CD14-positive monocyte (primary cell): ENCODE measurements around the gene EIF4EBP3. TPM values are rescaled to one million over a fixed set of nuclear protein-coding genes. Genes with fewer than 3 reads are reported as not detected.
A peak's percentile ranks its signal among the peaks of the same experiment; 100 is the strongest.

Source experiments
- DNase-seq, 3 donors: peaks; one replicate each; pipeline ENCODE4 v3.0.0-alpha.2; 2011 to 2022
- H2AFZ ChIP-seq: 2 replicates; pipeline ENCODE4 v1.6.0; 2012; ENCODE audit warnings: mild to moderate bottlenecking, low read depth, low read length, inconsistent platforms; ENCODE audit not compliant: insufficient read depth, poor library complexity, severe bottlenecking
- H3K27ac ChIP-seq, 2 donors: 1 replicate in 1 of 2; 2 replicates in 1 of 2; pipeline ENCODE4 v1.5.1; 2012 to 2013; ENCODE audit warnings: low read length in 2 of 2, control low read depth in 1 of 2, inconsistent platforms in 1 of 2, low read depth in 1 of 2, mild to moderate bottlenecking in 1 of 2
- H3K27me3 ChIP-seq, 2 donors: one replicate each; pipeline versions ENCODE4 v1.6.0 to v1.6.1; 2011 to 2013; ENCODE audit warnings: low read length in 2 of 2; ENCODE audit not compliant: control insufficient read depth in 2 of 2, insufficient read depth in 2 of 2
- H3K36me3 ChIP-seq, 2 donors: replicated peaks in 1 of 2; 1 replicate in 1 of 2; 2 replicates in 1 of 2; pipeline versions ENCODE4 v1.5.1 to v1.6.1; 2012 to 2013; ENCODE audit warnings: low read length in 2 of 2, control low read depth in 1 of 2, inconsistent platforms in 1 of 2, mild to moderate bottlenecking in 1 of 2; ENCODE audit not compliant: insufficient read depth in 2 of 2, control insufficient read depth in 1 of 2
- H3K4me1 ChIP-seq, 2 donors: 1 replicate in 1 of 2; 2 replicates in 1 of 2; pipeline versions ENCODE4 v1.5.1 to v1.6.1; 2012 to 2013; ENCODE audit warnings: low read length in 2 of 2, control low read depth in 1 of 2, inconsistent platforms in 1 of 2, mild to moderate bottlenecking in 1 of 2, moderate library complexity in 1 of 2; ENCODE audit not compliant: insufficient read depth in 2 of 2, control insufficient read depth in 1 of 2
- H3K4me2 ChIP-seq: replicated peaks from 2 replicates; pipeline ENCODE3; 2012; ENCODE audit warnings: low read length, moderate library complexity, mild to moderate bottlenecking; ENCODE audit not compliant: poor library complexity, severe bottlenecking; ENCODE audit errors: extremely low read depth
- H3K4me3 ChIP-seq, 3 experiments: fragments of 200-600 bp in 1 of 3; sonication (generic) in 1 of 3; replicated peaks in 1 of 3; 1 replicate in 2 of 3; 2 replicates in 1 of 3; pipeline ENCODE4 v1.5.1; 2011 to 2013; ENCODE audit warnings: low read length in 3 of 3, mild to moderate bottlenecking in 3 of 3, control low read depth in 2 of 3, low read depth in 2 of 3, inconsistent platforms in 1 of 3, moderate library complexity in 1 of 3
- H3K79me2 ChIP-seq: 2 replicates; pipeline ENCODE4 v1.6.0; 2012; ENCODE audit warnings: mild to moderate bottlenecking, control low read depth, inconsistent platforms, low read length, moderate library complexity; ENCODE audit not compliant: insufficient read depth
- H3K9ac ChIP-seq: 2 replicates; pipeline ENCODE4 v1.6.0; 2017; ENCODE audit warnings: low read length, mild to moderate bottlenecking; ENCODE audit not compliant: insufficient read depth, poor library complexity, severe bottlenecking
- H3K9me3 ChIP-seq, 2 donors: replicated peaks in 1 of 2; 1 replicate in 1 of 2; 2 replicates in 1 of 2; pipeline versions ENCODE4 v1.5.1 to v1.6.1; 2012 to 2013; ENCODE audit warnings: low read length in 2 of 2, control low read depth in 1 of 2; ENCODE audit not compliant: control insufficient read depth in 1 of 2, insufficient read depth in 1 of 2
- H4K20me1 ChIP-seq: 2 replicates; pipeline ENCODE4 v1.6.0; 2012; ENCODE audit warnings: mild to moderate bottlenecking, low read length, control low read depth, moderate library complexity; ENCODE audit not compliant: insufficient read depth
- H3K27ac Mint-ChIP-seq, 7 donors: one replicate each; pipeline ENCODE4 v1.8.0; 2020; ENCODE audit warnings: mild to moderate bottlenecking in 7 of 7, mixed read lengths in 7 of 7, moderate library complexity in 6 of 7, inconsistent platforms in 2 of 7
- H3K27me3 Mint-ChIP-seq, 3 donors: one replicate each; pipeline ENCODE4 v1.8.0; 2021 to 2022; ENCODE audit warnings: low read depth in 3 of 3, mild to moderate bottlenecking in 3 of 3, mixed read lengths in 3 of 3, moderate library complexity in 3 of 3, inconsistent platforms in 1 of 3
- H3K36me3 Mint-ChIP-seq, 2 donors: one replicate each; pipeline ENCODE4 v1.8.0; 2020; ENCODE audit warnings: mixed read lengths in 2 of 2, inconsistent platforms in 1 of 2, mild to moderate bottlenecking in 1 of 2
- H3K4me1 Mint-ChIP-seq: one replicate; pipeline ENCODE4 v1.8.0; 2020; ENCODE audit warnings: mild to moderate bottlenecking, mixed read lengths
- H3K4me3 Mint-ChIP-seq, 2 donors: one replicate each; pipeline ENCODE4 v1.8.0; 2020; ENCODE audit warnings: mild to moderate bottlenecking in 2 of 2, mixed read lengths in 2 of 2, moderate library complexity in 1 of 2
- H3K9me3 Mint-ChIP-seq, 7 donors: one replicate each; pipeline ENCODE4 v1.8.0; 2020 to 2022; ENCODE audit warnings: mixed read lengths in 7 of 7, mild to moderate bottlenecking in 6 of 7, moderate library complexity in 6 of 7, inconsistent platforms in 2 of 7
- CTCF ChIP-seq: fragments of 200-600 bp; IDR thresholded peaks from one replicate; pipeline ENCODE4 v1.8.0; 2022; ENCODE audit warnings: antibody characterized with exemption, mild to moderate bottlenecking
- WGBS: methylation state at CpG from one replicate; pipeline ENCODE4 v1.1.5; 2013; ENCODE audit warnings: missing lambda C conversion rate; ENCODE audit not compliant: insufficient coverage; 5-methylcytosine and 5-hydroxymethylcytosine counted together
- intact Hi-C, 2 donors: fragments of 100-400 bp; cut with micrococcal nuclease; formaldehyde crosslinking; loops; one replicate each; pipeline versions ENCODE4 v1.15.0 to v1.15.1; 2023
- polyA plus RNA-seq, 3 donors: library from polyadenylated mRNA; depleted of rRNA in 1 of 3; unstranded in 2 of 3; stranded (reverse) in 1 of 3; fragments of 300-500 nt in 2 of 3; fragments of >200 nt in 1 of 3; fragmentation: Illumina TruSeq in 2 of 3; gene quantifications; 1 replicate in 2 of 3; 2 replicates in 1 of 3; pipeline ENCODE4 v1.2.3, GENCODE V29; 2012 to 2021

EIF4EBP3 gene
- polyA plus RNA-seq, 3 donors = 22.8 to 46.0 (median 41.9) TPM

GRCh38 chr5:140570058-140570457 is 22.6 kb downstream of the EIF4EBP3 start:
- Mint-ChIP-seq H3K36me3 (peaks cover 47 to 75% of the 10 kb centered on the region in 2 donors), H3K4me3 (no peak overlapping the region), H3K27ac (peak overlapping the region; percentile 73 to 98 (median 97)), H3K4me1 (peaks cover 55% of the 10 kb centered on the region), H3K27me3 (peaks cover 2% of the 10 kb centered on the region in 3 donors), H3K9me3 (peaks cover 0 to 2% (median 0%) of the 10 kb centered on the region in 7 donors)
- peaks cover 22 to 57% of the 10 kb centered on the region in 2 donors for H3K36me3 ChIP-seq
- no peaks in the 10 kb centered on the region for H3K27me3 ChIP-seq
- peak overlapping the region in 1 of 3 experiments; percentile 41 for H3K4me3 ChIP-seq
- WGBS = 90% methylated on average over 4 of the region's 4 CpGs
- peaks cover 33 to 64% of the 10 kb centered on the region in 2 donors for H3K4me1 ChIP-seq
- no peaks in the 10 kb centered on the region for H3K9me3 ChIP-seq
- H3K27ac ChIP-seq = peak overlapping the region; percentile 45 to 83
- no peaks in the 10 kb centered on the region for H4K20me1 ChIP-seq
- no peak overlapping the region for H2AFZ ChIP-seq
- H3K9ac ChIP-seq = no peak overlapping the region
- peaks cover 28% of the 10 kb centered on the region for H3K79me2 ChIP-seq
- intact Hi-C loops = no loop called here
- TF ChIP-seq CTCF = no peak
- H3K4me2 ChIP-seq = peak overlapping the region; percentile 49
- no peak for DNase-seq

GRCh38 chr5:140570488-140570887 is 23.0 kb downstream of the EIF4EBP3 start:
- H3K4me2 ChIP-seq = no peak overlapping the region
- H2AFZ ChIP-seq = no peak overlapping the region
- intact Hi-C loops = no loop called here
- Mint-ChIP-seq H3K4me1 (peaks cover 55% of the 10 kb centered on the region), H3K4me3 (no peak overlapping the region), H3K27ac (peak overlapping the region in 4 of 7 donors; percentile 94 to 98 (median 98)), H3K9me3 (peaks cover 0 to 2% (median 0%) of the 10 kb centered on the region in 7 donors), H3K36me3 (peaks cover 51 to 79% of the 10 kb centered on the region in 2 donors), H3K27me3 (peaks cover 2% of the 10 kb centered on the region in 3 donors)
- H3K79me2 ChIP-seq = peaks cover 24% of the 10 kb centered on the region
- H3K9ac ChIP-seq = no peak overlapping the region
- no peaks in the 10 kb centered on the region for H4K20me1 ChIP-seq
- no peaks in the 10 kb centered on the region for H3K9me3 ChIP-seq
- H3K4me1 ChIP-seq = peaks cover 28 to 64% of the 10 kb centered on the region in 2 donors
- H3K27ac ChIP-seq = peak overlapping the region; percentile 45 to 83
- no peak for DNase-seq
- no peaks in the 10 kb centered on the region for H3K27me3 ChIP-seq
- H3K36me3 ChIP-seq = peaks cover 24 to 61% of the 10 kb centered on the region in 2 donors
- 100% methylated on average over 1 of the region's 1 CpG for WGBS
- TF ChIP-seq CTCF = no peak
- H3K4me3 ChIP-seq = no peak overlapping the region
